HUDEP-2 (cell line): ENCODE measurements around the gene ATF6.
A peak's percentile ranks its signal among the peaks of the same experiment; 100 is the strongest.
"Not testable (repeated sequence)": the region's sequence is repeated elsewhere in the genome, so short reads cannot be mapped to it uniquely, and the experiment has no call there.

Source experiments
- DNase-seq, 76 experiments: peaks; one replicate each; lab custom pipeline; 2025; ENCODE audit not compliant: unreplicated experiment in 76 of 76; lab: John Stamatoyannopoulos, UW

ATF6 gene

DNA sequence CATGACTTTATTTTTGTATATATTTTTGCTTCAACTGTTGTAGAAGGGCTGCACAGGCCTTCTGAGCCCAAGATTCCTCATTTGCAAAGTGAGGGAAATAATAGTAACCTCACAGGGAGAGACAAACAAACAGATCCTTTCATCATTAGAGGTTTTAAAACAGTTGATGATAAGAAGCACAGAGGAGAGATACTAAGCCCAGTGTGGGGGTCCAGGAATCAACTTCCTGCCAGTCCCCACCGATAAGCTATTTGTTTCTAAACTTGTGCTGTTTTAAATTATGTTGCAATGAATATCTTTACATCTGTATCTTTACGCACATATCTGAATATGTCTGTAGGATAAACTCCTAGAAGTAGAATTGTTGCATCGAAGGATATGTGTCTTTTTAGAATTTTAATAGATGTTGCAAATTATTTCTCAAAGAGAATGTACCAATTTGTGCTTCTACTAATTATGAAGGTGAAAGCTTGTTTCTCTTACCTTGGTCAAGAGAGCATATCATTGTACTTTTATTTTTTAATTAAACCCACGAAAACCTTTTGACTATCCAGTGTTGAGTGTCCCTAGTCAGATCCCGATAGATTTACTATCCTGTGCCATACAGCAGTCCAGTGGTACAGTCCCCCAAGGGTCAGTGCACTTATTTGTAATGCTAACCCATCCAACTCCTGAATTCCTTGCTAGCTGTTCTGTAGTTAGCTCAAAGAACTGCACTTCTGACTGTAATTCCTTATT is 34.0 kb upstream of the ATF6 start:
- no peak for DNase-seq

DNA sequence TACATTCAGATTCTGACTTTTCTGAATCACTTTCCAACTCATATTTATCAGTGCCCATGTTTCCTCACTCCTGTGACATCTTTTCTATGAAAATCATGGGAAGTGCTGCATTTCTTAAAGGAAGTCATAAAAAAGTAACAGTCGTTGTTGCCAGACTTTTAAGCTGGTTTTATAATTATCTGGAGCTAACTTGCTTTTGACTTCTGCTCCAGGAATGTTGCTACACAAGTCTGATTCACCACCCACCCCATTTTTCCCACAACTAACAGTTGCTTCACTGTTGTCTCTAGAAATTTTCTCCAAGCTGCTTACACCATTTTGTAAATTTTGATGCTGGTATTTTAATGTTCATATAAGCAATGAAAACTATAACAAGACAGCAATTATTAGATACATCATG is 32.6 kb upstream of the ATF6 start:
- no peak for DNase-seq

DNA sequence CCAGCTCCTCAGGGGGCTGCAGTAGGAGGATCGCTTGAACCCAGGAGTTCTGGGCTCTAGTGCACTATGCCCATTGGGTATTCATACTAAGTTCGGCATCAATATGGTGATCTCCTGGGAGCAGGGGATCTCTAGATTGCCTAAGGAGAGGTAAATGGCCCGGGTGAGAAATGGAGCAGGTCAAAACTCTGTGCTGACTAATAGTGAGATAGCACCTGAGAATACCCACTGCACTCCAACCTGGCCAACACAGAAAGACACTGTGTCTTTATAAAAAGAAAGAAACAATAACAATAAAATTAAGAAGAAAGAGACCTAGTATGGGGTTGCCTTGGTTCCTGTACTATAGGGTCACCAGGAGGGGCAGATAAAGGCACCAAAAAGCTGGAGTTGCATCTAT is 30.3 kb upstream of the ATF6 start:
- no peak for DNase-seq

DNA sequence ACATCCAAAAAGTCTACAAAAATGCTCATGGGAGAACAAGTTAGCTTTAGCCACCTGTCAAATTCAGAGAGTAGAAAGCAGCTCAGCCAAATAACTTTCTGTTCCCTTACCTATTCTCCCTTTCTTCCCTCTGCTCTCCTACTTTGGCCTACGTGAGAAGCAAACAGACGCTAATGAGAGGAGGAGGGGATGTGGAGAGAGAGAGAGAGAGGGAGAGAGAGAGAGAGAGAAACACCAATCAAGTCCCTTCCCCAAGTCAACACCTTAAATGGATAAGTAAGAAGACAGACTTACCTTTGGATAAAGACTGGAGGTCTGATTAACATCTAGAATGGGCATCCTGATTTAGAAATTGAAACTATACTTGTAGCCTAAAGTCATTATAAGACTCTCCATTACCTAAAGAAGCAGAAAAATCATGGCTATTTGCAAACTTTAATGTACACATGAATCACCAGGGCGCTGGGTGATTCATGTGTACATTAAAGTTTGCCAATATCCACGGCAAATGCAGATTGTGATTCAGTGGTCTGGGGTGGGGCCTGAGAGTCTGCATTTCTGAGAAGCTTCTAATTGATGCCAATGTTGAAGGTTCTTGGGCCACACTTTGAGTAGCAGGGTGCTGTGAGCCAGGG is 29.7 kb upstream of the ATF6 start:
- no peak for DNase-seq

DNA sequence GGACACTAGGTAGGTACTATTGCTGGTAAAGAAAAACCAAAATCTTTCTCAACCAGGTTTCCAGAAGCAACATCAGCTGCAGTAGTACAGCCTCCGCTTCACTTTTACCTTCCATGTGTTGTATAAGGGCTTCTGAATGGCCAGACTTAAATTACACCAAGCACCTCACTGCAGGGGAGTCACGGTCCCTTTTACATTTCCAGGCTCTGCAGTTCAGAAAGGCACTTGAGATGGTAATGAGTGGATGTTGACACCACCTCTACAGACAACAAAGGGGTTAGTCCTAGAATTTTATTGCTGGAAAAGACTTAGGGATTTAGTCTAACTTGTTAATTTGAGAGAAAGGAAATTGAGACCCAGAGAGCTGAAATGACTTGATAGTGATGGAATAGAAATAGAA is 28.5 kb upstream of the ATF6 start:
- DNase-seq, result no peak

DNA sequence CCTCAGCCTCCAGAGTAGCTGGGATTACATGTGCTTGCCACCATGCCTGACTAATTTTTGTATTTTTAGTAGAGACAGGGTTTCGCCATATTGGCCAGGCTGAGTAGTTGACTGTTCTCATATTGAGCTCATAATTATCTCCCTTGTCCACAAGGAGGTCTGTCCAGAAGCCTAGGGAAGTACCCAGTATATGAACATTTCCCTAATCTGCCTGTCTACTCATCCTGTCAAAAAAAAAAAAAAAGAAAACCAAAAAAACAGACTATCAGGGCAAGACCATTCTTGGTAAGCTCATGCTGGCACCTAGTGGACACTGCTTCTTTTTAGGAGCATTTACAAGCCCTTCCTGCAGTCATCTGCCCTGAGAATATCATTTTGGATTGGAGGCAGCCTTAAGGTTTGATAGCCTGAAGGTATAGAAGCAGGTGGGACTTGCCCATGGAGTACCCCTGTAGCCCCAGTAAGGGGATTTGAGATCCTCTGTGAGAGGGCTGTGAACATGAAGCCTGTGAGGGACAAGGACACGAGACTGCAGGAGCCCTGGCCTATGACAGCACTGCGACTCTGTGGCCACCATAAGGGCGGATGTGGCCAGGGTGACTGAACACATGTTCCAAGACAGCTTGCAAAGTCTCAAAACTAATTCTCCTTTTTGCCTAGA is 27.4 kb upstream of the ATF6 start:
- peak in 68 of 76 experiments; percentile 6 to 86 (median 54) for DNase-seq

DNA sequence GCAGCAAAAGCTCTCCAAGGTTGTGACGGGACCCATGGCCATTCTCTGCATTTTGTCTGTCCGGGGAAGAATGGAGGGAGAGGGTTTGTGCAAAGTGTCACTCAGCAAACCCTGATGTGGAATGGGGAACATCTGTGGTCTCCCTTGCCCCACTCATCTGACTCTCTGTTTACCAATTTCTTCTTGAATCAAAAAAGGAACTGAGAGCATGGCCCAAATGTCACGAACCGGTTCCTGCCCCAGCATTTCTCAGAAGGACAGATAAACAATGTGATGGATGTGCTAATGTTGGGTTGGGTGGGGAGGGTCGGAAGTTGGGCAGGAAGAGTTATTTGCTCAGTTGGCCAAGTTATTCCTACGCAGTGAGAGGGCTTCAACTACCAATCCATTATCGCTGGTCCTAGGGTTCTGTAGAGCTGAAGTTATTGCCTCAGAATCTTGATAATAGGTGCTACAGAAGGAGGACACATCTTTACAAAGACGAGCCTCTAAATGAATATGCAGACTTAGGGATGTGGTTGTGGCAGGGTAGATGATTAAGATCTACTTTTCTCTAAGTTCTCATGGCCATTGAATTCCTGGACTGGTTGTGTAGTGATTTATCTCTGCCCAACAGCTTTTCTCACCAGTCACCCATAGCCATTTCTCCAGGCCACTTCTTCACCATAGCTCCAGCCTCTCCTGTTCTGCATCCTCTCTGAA is 26.1 kb upstream of the ATF6 start:
- no peak for DNase-seq

DNA sequence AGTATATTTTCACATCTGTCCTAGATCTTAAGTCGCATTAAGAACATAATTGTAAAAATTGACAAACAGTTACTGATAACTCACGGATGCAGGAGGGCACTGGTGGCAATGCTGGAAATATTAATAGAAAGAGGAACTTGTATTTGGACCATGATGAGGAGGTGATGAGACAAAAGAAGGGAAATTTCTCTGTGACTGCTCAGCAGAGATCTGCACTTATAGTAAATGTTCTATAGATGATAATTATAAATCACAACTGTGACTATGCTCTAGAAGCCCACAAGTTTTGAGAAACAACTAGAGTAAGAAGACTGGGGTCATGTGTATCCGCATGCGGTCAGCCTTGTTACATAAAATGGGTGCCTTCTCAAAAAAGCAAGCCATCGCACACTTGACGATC is 25.2 kb upstream of the ATF6 start:
- no peak for DNase-seq

DNA sequence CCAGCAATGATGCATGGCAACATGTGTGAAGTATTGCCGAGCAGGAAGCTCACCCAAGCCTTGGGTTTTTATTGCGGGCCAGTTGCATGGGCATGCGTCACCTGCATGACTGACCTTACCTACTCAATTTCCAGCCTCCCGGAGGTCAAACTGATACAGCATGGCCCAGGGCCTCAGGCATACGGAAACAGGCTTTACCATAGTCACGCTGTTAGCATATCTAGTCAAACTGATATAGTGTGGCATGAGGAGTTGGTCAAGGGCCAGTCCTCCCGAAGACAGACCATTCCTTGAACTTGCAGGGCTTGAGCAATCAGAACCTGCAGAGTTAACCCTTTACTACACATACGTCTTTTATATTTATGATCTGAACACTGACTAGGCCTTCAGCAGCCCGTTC is 22.9 kb upstream of the ATF6 start:
- DNase-seq, result no peak

DNA sequence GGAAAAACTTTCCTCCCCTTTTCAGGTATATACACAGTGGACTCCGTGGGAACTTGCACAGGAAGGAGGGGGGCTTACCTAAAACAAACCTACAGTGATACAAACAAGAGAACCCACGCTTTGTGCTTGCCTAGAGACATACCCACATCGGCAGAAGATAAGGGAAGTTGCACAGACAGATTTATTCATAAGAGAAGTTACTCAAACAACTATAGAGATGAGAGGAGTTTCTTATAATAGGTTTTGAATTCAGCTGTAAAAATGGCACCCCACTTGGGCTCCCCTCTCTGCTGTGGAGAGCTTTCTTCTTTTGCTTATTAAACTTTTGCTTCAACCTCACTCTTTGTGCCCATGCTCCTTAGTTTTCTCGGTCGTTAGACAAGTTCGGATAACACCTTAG is 18.3 kb upstream of the ATF6 start:
- DNase-seq, result no peak

DNA sequence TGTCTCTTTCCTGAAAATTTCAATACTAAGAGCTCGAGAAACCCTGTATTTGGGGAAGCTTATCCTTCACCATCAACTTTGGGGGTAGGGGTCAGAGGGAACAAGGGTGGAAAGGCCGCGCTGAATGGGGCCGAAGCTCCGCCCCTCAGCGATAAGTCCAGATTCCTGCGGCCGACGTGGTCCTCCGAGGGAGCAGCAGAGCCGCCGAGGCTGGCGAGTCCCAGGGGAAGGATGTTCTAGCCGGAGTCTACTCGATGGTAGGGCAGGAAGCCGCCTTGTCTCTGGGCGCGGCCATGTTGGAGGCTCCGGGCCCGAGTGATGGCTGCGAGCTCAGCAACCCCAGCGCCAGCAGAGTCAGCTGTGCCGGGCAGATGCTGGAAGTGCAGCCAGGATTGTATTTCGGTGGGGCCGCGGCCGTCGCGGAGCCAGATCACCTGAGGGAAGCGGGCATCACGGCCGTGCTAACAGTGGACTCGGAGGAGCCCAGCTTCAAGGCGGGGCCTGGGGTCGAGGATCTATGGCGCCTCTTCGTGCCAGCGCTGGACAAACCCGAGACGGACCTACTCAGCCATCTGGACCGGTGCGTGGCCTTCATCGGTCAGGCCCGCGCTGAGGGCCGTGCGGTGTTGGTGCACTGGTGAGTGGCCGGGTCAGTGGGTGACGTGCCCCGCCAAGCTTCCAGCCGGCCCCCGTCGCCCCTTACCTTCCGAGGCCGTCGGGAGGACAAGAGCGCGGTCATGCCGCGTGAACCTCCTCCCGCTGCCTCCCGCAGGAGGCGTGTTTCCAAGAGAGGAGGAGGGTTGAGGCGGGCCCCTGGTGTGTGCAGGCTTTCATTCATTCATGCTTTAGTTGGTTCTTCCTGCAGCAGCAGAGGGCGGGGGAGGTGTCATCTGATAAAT is 16.4 kb upstream of the ATF6 start, which contains the start of gene DUSP12:
TSS of gene DUSP12 (plus strand) at position 278 of the 899 bp plus-strand sequence. CDS start at position 294, 16 bp downstream.
- DNase-seq, result peak; percentile 25 to 94 (median 88)

DNA sequence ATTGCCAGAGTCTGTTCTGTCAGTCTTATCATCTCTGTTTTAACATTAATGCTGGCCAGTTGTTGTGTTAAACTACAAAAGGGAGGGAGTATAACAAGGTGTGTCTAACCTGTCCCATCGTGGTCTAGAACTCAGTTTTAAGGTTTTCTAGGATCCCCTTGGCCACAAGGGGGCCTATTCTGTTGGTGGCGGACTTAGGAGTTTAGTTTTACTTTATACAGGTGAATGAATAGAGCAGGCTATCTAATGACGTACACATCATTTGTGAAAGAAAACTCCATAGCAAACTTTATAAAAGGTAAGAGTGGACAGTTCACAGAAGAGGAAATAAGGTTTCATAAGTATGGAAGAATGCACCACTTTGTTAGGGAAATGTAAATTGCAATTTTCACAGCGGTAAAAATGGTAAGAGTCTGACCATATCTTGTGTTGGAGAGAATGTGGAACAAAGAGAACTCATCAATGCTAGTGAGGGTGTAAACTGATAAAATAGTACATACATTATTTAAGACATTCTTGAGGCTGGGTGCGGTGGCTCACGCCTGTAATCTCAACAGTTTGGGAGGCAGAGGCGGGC is 2.5 kb upstream of the ATF6 start:
- peak in 17 of 76 experiments; percentile 1 to 41 (median 14) for DNase-seq

DNA sequence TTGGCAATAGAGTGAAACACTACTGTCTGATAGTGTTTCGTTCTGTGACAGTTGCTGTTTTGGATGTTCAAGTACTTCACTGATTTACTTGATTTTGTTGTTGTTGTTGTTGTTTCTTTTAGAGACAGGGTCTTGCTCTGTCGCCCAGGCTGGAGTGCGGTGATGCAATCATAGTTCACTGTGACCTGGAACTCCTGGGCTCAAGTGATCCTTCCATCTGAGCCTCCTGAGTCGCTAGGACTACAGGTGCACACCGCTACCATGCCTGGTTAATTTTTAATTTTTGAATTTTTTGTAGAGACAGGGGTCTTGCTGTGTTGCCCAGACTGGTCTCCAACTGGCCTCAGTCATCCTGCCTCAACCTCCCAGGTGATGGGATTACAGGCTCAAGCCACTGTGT is 2.3 kb downstream of the ATF6 start:
- DNase-seq, result no peak

DNA sequence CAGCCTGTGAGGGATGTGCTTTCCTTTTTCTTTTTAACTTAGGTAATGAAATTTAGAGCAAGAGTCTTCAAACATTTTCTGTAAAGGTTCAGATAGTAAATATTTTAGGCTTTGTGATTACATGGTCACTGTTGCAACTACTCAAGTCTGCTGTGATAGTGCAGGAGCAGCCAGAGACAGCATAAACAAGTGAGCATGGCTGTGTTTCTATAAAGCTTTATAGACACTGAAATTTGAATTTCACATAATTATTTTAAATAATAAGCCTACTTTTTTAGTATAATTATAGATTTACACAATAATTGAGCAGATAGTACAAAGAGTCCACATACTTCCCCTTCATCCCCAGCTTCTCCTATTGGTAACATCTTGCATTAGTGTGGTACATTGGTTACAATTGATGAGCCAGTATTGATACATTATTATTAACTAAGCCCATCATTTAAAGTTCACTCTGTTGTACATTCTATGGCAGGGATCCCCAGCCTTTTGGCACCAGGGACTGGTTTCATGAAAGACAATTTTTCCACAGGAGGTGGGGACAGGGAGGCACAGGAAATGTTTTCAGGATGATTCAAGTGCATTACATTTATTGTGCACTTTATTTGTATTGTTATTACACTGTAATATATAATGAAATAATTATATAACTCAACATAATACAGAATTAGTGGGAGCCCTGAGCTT is 3.0 kb downstream of the ATF6 start:
- DNase-seq, result no peak

DNA sequence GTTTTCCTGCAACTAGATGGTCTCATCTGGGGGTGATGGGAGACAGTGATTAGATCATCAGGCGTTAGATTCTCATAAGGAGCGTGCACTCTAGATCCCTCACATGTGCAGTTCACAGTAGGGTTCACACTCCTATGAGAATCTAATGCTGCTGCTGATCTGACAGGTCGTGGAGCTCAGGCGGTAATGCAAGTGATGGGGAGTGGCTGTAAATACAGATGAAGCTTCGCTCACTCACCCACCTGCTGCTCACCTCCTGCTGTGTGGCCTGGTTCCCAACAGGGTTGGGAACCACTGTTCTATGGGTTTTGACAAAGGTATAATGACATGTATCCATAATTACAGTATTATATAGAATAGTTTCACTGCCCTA is 3.5 kb downstream of the ATF6 start:
- DNase-seq, result not testable (repeated sequence)

DNA sequence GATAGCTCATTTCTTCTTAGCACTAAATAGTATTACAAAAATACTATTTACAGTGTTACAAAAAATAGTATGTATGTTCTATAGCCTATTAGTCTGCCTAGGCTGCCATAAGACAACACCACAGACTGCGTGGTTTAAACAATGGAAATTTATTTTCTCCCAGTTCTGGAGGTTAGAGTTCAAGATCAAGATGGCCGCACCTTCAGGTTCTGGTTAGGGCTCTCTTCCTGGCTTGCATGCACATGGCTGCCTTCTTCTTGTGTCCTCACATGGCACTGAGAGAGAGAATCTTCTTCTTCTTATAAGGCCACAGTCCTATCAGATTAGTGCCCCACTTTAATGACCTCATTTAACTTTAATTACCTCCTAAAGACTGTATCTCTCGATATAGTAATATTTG is 4.1 kb downstream of the ATF6 start:
- no peak for DNase-seq

DNA sequence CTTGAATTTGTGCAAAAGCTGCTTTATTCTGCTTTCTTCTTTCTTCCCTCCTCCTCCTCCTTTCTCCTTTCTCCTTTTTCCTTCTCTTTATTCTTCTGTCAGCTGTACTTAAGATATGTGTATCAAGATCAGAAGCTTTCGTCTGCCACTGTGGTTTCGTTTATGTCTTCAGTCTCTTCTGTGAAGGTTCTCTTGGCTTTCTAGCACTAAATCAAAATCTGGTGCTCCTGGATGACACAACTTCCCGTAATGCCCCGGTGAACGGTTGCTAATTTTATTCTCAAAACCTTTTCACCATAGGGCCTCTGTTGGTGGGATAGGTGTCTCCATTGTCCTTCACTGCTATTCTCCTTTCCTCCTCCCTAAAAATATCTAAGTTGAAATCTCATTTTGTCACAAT is 5.0 kb downstream of the ATF6 start:
- no peak for DNase-seq

DNA sequence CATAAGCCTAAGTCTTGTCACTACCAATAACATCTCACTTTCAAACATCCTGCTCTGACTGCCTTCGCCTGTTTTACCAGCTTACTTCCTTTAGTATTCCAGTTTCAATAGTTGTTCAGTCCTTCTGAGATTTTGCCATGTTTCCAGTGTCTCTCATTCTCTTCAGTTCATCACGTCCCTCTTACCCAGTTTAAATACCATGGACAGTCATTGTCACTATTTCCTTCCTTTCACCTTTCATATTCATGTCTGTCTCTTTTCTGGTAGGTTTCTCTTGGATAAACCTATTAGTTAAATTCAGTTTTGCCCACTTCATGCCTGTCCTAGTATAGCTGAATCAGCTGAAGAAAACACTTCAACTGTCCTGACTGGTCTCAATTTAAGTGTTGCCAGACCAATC is 5.9 kb downstream of the ATF6 start:
- no peak for DNase-seq

DNA sequence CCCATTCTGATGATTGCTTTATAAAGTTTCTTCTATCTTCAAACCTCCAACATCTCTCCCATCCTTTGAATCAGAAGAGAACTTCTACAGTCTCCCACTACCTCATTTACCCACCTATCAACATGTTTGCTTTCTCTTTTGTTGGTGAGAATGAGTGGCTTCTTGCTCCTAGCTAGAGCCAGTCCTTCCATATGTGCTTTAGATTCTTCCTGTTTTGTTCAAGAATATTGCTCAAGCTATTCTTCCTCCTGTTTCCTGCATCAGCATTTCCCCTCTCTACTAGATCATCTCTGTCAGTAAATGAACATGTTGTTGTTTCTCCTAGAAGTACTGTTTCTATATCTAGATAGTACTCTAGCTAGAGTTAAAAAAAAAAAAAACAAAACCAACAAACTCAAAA is 6.3 kb downstream of the ATF6 start:
- DNase-seq, result no peak
